Osteoblast (primary cell): Measurements from ENCODE around the gene PPP4R2. TPM values are rescaled to one million over a fixed set of nuclear protein-coding genes. Genes with fewer than 3 reads are reported as not detected.

Experiments
- DNase-seq: peaks from one replicate; pipeline ENCODE4 v3.0.0; 2011; ENCODE audit warnings: low spot score, mixed read lengths; ENCODE audit not compliant: insufficient read length; ENCODE audit errors: missing footprints
- H2AFZ ChIP-seq: 2 replicates; pipeline ENCODE4 v1.6.0; 2011; ENCODE audit warnings: mild to moderate bottlenecking, low read length
- H3K27ac ChIP-seq: 2 replicates; pipeline ENCODE4 v1.5.1; 2011; ENCODE audit warnings: mild to moderate bottlenecking, low read depth, low read length, moderate library complexity
- H3K27me3 ChIP-seq: 2 replicates; pipeline ENCODE4 v1.6.0; 2012; ENCODE audit warnings: mild to moderate bottlenecking, control low read depth, inconsistent platforms, low read length, moderate library complexity; ENCODE audit not compliant: insufficient read depth
- H3K36me3 ChIP-seq: 2 replicates; pipeline ENCODE4 v1.5.1; 2011; ENCODE audit warnings: mild to moderate bottlenecking, low read length, control low read depth, moderate library complexity; ENCODE audit not compliant: insufficient read depth
- H3K4me1 ChIP-seq: 2 replicates; pipeline ENCODE4 v1.5.1; 2011; ENCODE audit warnings: mild to moderate bottlenecking, low read length, control low read depth, moderate library complexity; ENCODE audit not compliant: insufficient read depth
- H3K4me2 ChIP-seq: 2 replicates; pipeline ENCODE4 v1.6.0; 2011; ENCODE audit warnings: mild to moderate bottlenecking, low read length; ENCODE audit not compliant: insufficient read depth
- H3K4me3 ChIP-seq: fragments of 200-600 bp; sonication (generic); 3 replicates; pipeline ENCODE4 v1.5.1; 2012; ENCODE audit warnings: mild to moderate bottlenecking, low read length, inconsistent platforms; ENCODE audit not compliant: insufficient read depth
- H3K79me2 ChIP-seq: 2 replicates; pipeline ENCODE4 v1.6.0; 2012; ENCODE audit warnings: mild to moderate bottlenecking, low read length, control low read depth, inconsistent platforms; ENCODE audit not compliant: insufficient read depth
- H3K9me3 ChIP-seq: 2 replicates; pipeline ENCODE4 v1.5.1; 2011; ENCODE audit warnings: low read depth, low read length, control low read depth
- H4K20me1 ChIP-seq: 2 replicates; pipeline ENCODE4 v1.6.0; 2012; ENCODE audit warnings: mild to moderate bottlenecking, low read length, control low read depth; ENCODE audit not compliant: insufficient read depth
- total RNA-seq: library from RNA; depleted of rRNA; stranded (reverse); fragments of >200 nt; gene quantifications from 2 replicates; pipeline ENCODE4 v1.2.3, GENCODE V29; 2012
- TF ChIP-seq, protein P1 (sequence below): IDR thresholded peaks from 2 replicates; pipeline ENCODE4 v1.5.1; 2011; ENCODE audit warnings: mild to moderate bottlenecking, low read depth, low read length, moderate library complexity; ENCODE audit errors: extremely low read depth

Gene PPP4R2
- total RNA-seq, 1 donor, result 84.3 TPM

DNA sequence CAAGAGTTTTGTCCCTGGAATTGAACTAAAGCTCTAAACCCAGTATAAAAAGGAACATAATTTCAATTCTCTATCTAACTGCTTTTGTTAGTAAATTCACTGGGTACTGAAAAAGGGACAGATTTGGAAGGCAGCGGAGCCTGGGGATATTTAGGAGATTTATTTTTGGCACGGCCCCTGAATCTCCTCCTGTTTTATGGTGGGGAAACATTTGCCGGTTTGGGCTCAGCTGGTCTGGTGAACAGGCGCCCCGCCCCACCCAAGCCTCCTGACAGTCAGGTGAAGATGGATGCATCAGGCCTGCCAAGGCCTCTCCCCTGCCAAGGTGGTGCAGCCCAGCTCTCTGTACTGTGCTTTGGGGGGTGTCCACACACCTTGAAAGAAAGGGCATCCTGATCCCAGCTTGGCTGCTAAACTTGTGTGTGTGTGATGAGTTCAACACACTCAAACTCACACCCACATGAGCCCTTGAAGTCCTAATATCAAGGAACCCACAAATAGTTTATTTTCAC, 111.1 kb downstream of the PPP4R2 start:
- peaks cover 8% of the 10 kb centered on the region for H3K27me3 ChIP-seq
- no peaks in the 10 kb centered on the region for H4K20me1 ChIP-seq
- no peaks in the 10 kb centered on the region for H3K4me1 ChIP-seq
- TF ChIP-seq, protein P1, sequence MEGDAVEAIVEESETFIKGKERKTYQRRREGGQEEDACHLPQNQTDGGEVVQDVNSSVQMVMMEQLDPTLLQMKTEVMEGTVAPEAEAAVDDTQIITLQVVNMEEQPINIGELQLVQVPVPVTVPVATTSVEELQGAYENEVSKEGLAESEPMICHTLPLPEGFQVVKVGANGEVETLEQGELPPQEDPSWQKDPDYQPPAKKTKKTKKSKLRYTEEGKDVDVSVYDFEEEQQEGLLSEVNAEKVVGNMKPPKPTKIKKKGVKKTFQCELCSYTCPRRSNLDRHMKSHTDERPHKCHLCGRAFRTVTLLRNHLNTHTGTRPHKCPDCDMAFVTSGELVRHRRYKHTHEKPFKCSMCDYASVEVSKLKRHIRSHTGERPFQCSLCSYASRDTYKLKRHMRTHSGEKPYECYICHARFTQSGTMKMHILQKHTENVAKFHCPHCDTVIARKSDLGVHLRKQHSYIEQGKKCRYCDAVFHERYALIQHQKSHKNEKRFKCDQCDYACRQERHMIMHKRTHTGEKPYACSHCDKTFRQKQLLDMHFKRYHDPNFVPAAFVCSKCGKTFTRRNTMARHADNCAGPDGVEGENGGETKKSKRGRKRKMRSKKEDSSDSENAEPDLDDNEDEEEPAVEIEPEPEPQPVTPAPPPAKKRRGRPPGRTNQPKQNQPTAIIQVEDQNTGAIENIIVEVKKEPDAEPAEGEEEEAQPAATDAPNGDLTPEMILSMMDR, result no peak
- no peak for DNase-seq
- no peak overlapping the region for H2AFZ ChIP-seq
- no peaks in the 10 kb centered on the region for H3K9me3 ChIP-seq
- H3K27ac ChIP-seq, result no peak overlapping the region
- H3K4me3 ChIP-seq, result no peak overlapping the region
- no peak overlapping the region for H3K4me2 ChIP-seq
- no peaks in the 10 kb centered on the region for H3K79me2 ChIP-seq
- no peaks in the 10 kb centered on the region for H3K36me3 ChIP-seq

DNA sequence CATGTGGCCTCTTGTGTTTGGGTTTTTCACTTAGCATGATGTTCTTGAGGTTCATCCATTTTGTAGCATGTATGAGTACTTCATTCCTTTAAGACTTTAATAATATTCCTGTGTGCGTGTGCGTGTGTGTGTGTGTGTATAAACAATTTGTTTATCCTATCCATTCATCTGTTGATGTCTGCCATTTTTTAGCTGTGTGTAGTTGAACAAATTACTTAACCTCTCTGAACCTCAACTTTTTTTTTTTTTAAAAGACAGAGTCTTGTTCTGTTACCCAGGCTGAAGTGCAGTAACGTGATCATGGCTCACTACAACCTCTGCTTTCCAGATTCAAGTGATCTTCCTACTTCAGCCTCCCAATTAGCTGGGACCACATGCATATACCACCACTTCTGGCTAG, 112.1 kb downstream of the PPP4R2 start:
- TF ChIP-seq, protein P1, result no peak

DNA sequence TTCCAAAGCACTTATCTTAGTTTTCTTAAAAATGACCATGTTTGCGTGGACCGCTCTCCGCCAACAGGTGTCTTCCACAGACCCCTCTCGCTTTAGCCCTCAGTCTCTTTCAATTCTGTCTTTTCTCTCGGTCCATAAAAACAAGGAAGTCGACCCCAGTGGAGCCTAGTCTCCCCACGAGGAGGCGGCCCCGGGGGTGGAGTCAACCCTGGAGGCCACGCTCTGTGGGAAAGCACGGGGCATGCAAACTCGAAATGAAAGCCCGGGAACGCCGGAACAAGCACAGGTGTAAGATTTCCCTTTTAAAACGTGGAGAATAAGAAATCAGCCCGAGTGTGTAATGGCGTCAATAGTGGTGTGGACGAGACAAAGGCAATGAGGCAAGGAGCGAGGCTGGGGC, 113.9 kb downstream of the PPP4R2 start:
- Histone ChIP-seq H3K27me3 (no peaks in the 10 kb centered on the region), H3K27ac (no peak overlapping the region), H3K4me2 (no peak overlapping the region), H2AFZ (no peak overlapping the region), H3K79me2 (no peaks in the 10 kb centered on the region), H3K4me1 (no peaks in the 10 kb centered on the region), H3K4me3 (no peak overlapping the region), H3K9me3 (no peaks in the 10 kb centered on the region), H4K20me1 (no peaks in the 10 kb centered on the region), H3K36me3 (no peaks in the 10 kb centered on the region)
- no peak for DNase-seq
- TF ChIP-seq, protein P1, result no peak

More for the DNA sequence above, 112.1 kb downstream of the PPP4R2 start:
- no peaks in the 10 kb centered on the region for H3K79me2 ChIP-seq
- DNase-seq, result no peak
- H3K4me3 ChIP-seq, result no peak overlapping the region
- no peaks in the 10 kb centered on the region for H3K36me3 ChIP-seq
- no peak overlapping the region for H3K27ac ChIP-seq
- H3K9me3 ChIP-seq, result no peaks in the 10 kb centered on the region
- no peaks in the 10 kb centered on the region for H3K4me1 ChIP-seq
- H2AFZ ChIP-seq, result no peak overlapping the region
- H4K20me1 ChIP-seq, result no peaks in the 10 kb centered on the region
- no peak overlapping the region for H3K4me2 ChIP-seq
- peaks cover under 1% of the 10 kb centered on the region for H3K27me3 ChIP-seq

DNA sequence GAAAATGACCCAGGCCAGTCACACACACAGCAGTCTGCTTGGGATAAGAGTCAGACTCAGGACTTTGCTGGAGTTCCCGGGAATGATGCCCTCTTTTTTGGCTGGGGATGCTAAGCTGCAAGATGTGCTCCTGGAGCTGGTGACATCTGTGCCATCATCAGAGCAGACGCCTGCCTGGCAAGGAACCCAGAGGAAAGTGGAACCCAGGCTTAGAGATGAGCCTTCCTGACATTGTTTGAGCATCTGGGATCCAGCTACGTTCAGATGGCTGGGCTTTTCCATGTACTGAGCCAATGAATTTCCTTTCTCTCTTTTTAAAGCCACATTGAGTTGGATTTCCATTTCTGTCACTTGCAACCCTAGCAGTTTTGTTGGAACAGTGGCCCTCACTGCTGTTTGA, 118.1 kb downstream of the PPP4R2 start:
- Histone ChIP-seq H3K4me2 (no peak overlapping the region), H3K79me2 (no peaks in the 10 kb centered on the region), H3K4me3 (no peak overlapping the region), H3K36me3 (no peaks in the 10 kb centered on the region), H4K20me1 (no peaks in the 10 kb centered on the region), H3K27me3 (no peaks in the 10 kb centered on the region), H3K27ac (no peak overlapping the region), H2AFZ (no peak overlapping the region), H3K9me3 (no peaks in the 10 kb centered on the region), H3K4me1 (no peaks in the 10 kb centered on the region)
- DNase-seq, result no peak
- TF ChIP-seq, protein P1, result no peak
